Stimulated activated naive CD8-positive, alpha-beta T cell treated with anti-CD3 and anti-CD28 coated beads, Interleukin-15, Interleukin-2, amounts not matched to agents 100 ng/mL and 50 ng/mL, for 24 hours (primary cell): ENCODE data around the gene CPNE7.

ENCODE experiments used
- H3K27ac Mint-ChIP-seq: one replicate; pipeline ENCODE4 v1.8.0; 2021; ENCODE audit warnings: mild to moderate bottlenecking, mixed read lengths
- H3K27me3 Mint-ChIP-seq: one replicate; pipeline ENCODE4 v1.8.0; 2021; ENCODE audit warnings: mixed read lengths
- H3K36me3 Mint-ChIP-seq: one replicate; pipeline ENCODE4 v1.8.0; 2021; ENCODE audit warnings: low read depth, mixed read lengths
- H3K4me1 Mint-ChIP-seq: one replicate; pipeline ENCODE4 v1.8.0; 2021; ENCODE audit warnings: low read depth, mixed read lengths
- H3K4me3 Mint-ChIP-seq: one replicate; pipeline ENCODE4 v1.8.0; 2021; ENCODE audit warnings: mild to moderate bottlenecking, mixed read lengths
- H3K9me3 Mint-ChIP-seq: one replicate; pipeline ENCODE4 v1.8.0; 2021; ENCODE audit warnings: mixed read lengths

The CPNE7 gene

GRCh38 chr16:89556750-89557689 lies 18.5 kb upstream of the CPNE7 start:
- H3K4me1 Mint-ChIP-seq: peaks cover 28% of the 10 kb centered on the region
- no peaks in the 10 kb centered on the region for H3K27me3 Mint-ChIP-seq
- H3K4me3 Mint-ChIP-seq: peak overlapping the region; percentile 2
- peaks cover 40% of the 10 kb centered on the region for H3K36me3 Mint-ChIP-seq
- H3K9me3 Mint-ChIP-seq: no peaks in the 10 kb centered on the region
- H3K27ac Mint-ChIP-seq: no peak overlapping the region

- peak overlapping the region; percentile 2 for H3K4me3 Mint-ChIP-seq
- H3K36me3 Mint-ChIP-seq: peaks cover 43% of the 10 kb centered on the region
- H3K27me3 Mint-ChIP-seq: no peaks in the 10 kb centered on the region
- peaks cover 37% of the 10 kb centered on the region for H3K4me1 Mint-ChIP-seq
- H3K27ac Mint-ChIP-seq: no peak overlapping the region
- H3K9me3 Mint-ChIP-seq: no peaks in the 10 kb centered on the region
These were observed 17.7 kb upstream of the CPNE7 start for GRCh38 chr16:89557690-89558490.

- peaks cover 58% of the 10 kb centered on the region for H3K36me3 Mint-ChIP-seq
- H3K4me1 Mint-ChIP-seq: peaks cover 62% of the 10 kb centered on the region
- peak within 1 kb of the TSS; percentile 99 for H3K27ac Mint-ChIP-seq
- H3K9me3 Mint-ChIP-seq: no peaks in the 10 kb centered on the region
- H3K27me3 Mint-ChIP-seq: no peaks in the 10 kb centered on the region
- H3K4me3 Mint-ChIP-seq: peak within 1 kb of the TSS; percentile 99
These were observed 15.0 kb upstream of the CPNE7 start, which contains the start of gene RPL13 for GRCh38 chr16:89560378-89561141. Gene RPL13 (plus strand): TSS chr16:89560682. CDS start chr16:89560960, 278 bp downstream.

GRCh38 chr16:89561142-89561883 lies 14.2 kb upstream of the CPNE7 start:
- H3K27me3 Mint-ChIP-seq: no peaks in the 10 kb centered on the region
- H3K9me3 Mint-ChIP-seq: no peaks in the 10 kb centered on the region
- peaks cover 51% of the 10 kb centered on the region for H3K36me3 Mint-ChIP-seq
- H3K4me1 Mint-ChIP-seq: peaks cover 67% of the 10 kb centered on the region
- H3K27ac Mint-ChIP-seq: peak overlapping the region; percentile 92
- H3K4me3 Mint-ChIP-seq: peak overlapping the region; percentile 99

GRCh38 chr16:89561884-89562599 lies 13.5 kb upstream of the CPNE7 start:
- Mint-ChIP-seq H3K27me3 (no peaks in the 10 kb centered on the region), H3K9me3 (no peaks in the 10 kb centered on the region), H3K4me1 (peaks cover 67% of the 10 kb centered on the region), H3K4me3 (peak overlapping the region; percentile 99), H3K27ac (peak overlapping the region; percentile 92), H3K36me3 (peaks cover 47% of the 10 kb centered on the region)

- peaks cover 40% of the 10 kb centered on the region for H3K36me3 Mint-ChIP-seq
- peaks cover 58% of the 10 kb centered on the region for H3K4me1 Mint-ChIP-seq
- H3K4me3 Mint-ChIP-seq: peak overlapping the region; percentile 99
- H3K27ac Mint-ChIP-seq: peak overlapping the region; percentile 92
- H3K9me3 Mint-ChIP-seq: no peaks in the 10 kb centered on the region
- H3K27me3 Mint-ChIP-seq: no peaks in the 10 kb centered on the region
These were observed 12.6 kb upstream of the CPNE7 start for GRCh38 chr16:89562939-89563338.

- no peaks in the 10 kb centered on the region for H3K9me3 Mint-ChIP-seq
- no peaks in the 10 kb centered on the region for H3K27me3 Mint-ChIP-seq
- H3K27ac Mint-ChIP-seq: peak overlapping the region; percentile 74
- H3K4me3 Mint-ChIP-seq: peak overlapping the region; percentile 99
- H3K4me1 Mint-ChIP-seq: peaks cover 58% of the 10 kb centered on the region
- peaks cover 40% of the 10 kb centered on the region for H3K36me3 Mint-ChIP-seq
These were observed 11.7 kb upstream of the CPNE7 start for GRCh38 chr16:89563639-89564392.

GRCh38 chr16:89564476-89565255 lies 10.9 kb upstream of the CPNE7 start:
- H3K4me3 Mint-ChIP-seq: peak overlapping the region; percentile 99
- H3K4me1 Mint-ChIP-seq: peaks cover 51% of the 10 kb centered on the region
- no peaks in the 10 kb centered on the region for H3K27me3 Mint-ChIP-seq
- H3K27ac Mint-ChIP-seq: peak overlapping the region; percentile 74
- H3K9me3 Mint-ChIP-seq: no peaks in the 10 kb centered on the region
- peaks cover 40% of the 10 kb centered on the region for H3K36me3 Mint-ChIP-seq

- peak overlapping the region; percentile 74 for H3K27ac Mint-ChIP-seq
- no peaks in the 10 kb centered on the region for H3K27me3 Mint-ChIP-seq
- H3K4me1 Mint-ChIP-seq: peaks cover 46% of the 10 kb centered on the region
- H3K4me3 Mint-ChIP-seq: peak overlapping the region; percentile 99
- no peaks in the 10 kb centered on the region for H3K9me3 Mint-ChIP-seq
- H3K36me3 Mint-ChIP-seq: peaks cover 40% of the 10 kb centered on the region
These were observed 10.4 kb upstream of the CPNE7 start for GRCh38 chr16:89565256-89565505.

GRCh38 chr16:89565506-89566372 lies 9.8 kb upstream of the CPNE7 start:
- H3K27me3 Mint-ChIP-seq: no peaks in the 10 kb centered on the region
- H3K9me3 Mint-ChIP-seq: no peaks in the 10 kb centered on the region
- peaks cover 46% of the 10 kb centered on the region for H3K4me1 Mint-ChIP-seq
- peak overlapping the region; percentile 1 for H3K4me3 Mint-ChIP-seq
- H3K36me3 Mint-ChIP-seq: peaks cover 40% of the 10 kb centered on the region
- H3K27ac Mint-ChIP-seq: peak overlapping the region; percentile 74

GRCh38 chr16:89567656-89568594 lies 7.6 kb upstream of the CPNE7 start:
- peaks cover 38% of the 10 kb centered on the region for H3K4me1 Mint-ChIP-seq
- no peak overlapping the region for H3K4me3 Mint-ChIP-seq
- no peak overlapping the region for H3K27ac Mint-ChIP-seq
- peaks cover 23% of the 10 kb centered on the region for H3K36me3 Mint-ChIP-seq
- H3K27me3 Mint-ChIP-seq: peaks cover 4% of the 10 kb centered on the region
- H3K9me3 Mint-ChIP-seq: no peaks in the 10 kb centered on the region
